ENCODE results near the gene MYOCD.

GRCh38 chr17:12706070-12706469, 40.4 kb downstream of the MYOCD start:
- TF ChIP-seq CTCF (IDR thresholded peaks at IDR 0.05) (no peak), POLR2A (IDR thresholded peaks at IDR 0.05) (no peak)

Measured in ovary (tissue), 3 donors.